Activated naive CD8-positive, alpha-beta T cell treated with anti-CD3 and anti-CD28 coated beads for 36 hours (primary cell): ENCODE data around the gene PRKAB1. TPM values are rescaled to one million over a fixed set of nuclear protein-coding genes. Genes with fewer than 3 reads are reported as not detected.
"Not testable (repeated sequence)": the region's sequence is repeated elsewhere in the genome, so short reads cannot be mapped to it uniquely, and the experiment has no call there.

Source experiments
- DNase-seq: peaks from one replicate; pipeline ENCODE4 v3.0.0; 2021
- H3K27ac Mint-ChIP-seq: one replicate; pipeline ENCODE4 v1.8.0; 2022; ENCODE audit warnings: mild to moderate bottlenecking, moderate library complexity, mixed read lengths
- H3K27me3 Mint-ChIP-seq: one replicate; pipeline ENCODE4 v1.8.0; 2022; ENCODE audit warnings: mild to moderate bottlenecking, mixed read lengths
- H3K36me3 Mint-ChIP-seq: one replicate; pipeline ENCODE4 v1.8.0; 2021; ENCODE audit warnings: mild to moderate bottlenecking, mixed read lengths
- H3K4me1 Mint-ChIP-seq: one replicate; pipeline ENCODE4 v1.8.0; 2021; ENCODE audit warnings: mixed read lengths
- H3K4me3 Mint-ChIP-seq: one replicate; pipeline ENCODE4 v1.8.0; 2022; ENCODE audit warnings: mild to moderate bottlenecking, moderate library complexity, mixed read lengths
- H3K9me3 Mint-ChIP-seq: one replicate; pipeline ENCODE4 v1.8.0; 2022; ENCODE audit warnings: mixed read lengths
- total RNA-seq, 2 experiments: library from RNA; stranded (reverse); gene quantifications; one replicate each; pipeline ENCODE4 v1.2.3, GENCODE V29; 2021

Gene PRKAB1
- total RNA-seq = 10 to 100 TPM; 26.1 to 26.5 TPM

- Mint-ChIP-seq H3K27ac (peak within 1 kb of the TSS; percentile 92), H3K4me3 (peak within 1 kb of the TSS; percentile 92), H3K9me3 (no peaks in the 10 kb centered on the region), H3K4me1 (peaks cover 44% of the 10 kb centered on the region), H3K36me3 (peaks cover 37% of the 10 kb centered on the region), H3K27me3 (no peaks in the 10 kb centered on the region)
- peak; percentile 97 for DNase-seq
Measured at GRCh38 chr12:119667577-119668323, at the start of gene PRKAB1. PRKAB1 (plus strand) TSS chr12:119668133; CDS start chr12:119668245, 112 bp downstream.

- DNase-seq, H3K27ac Mint-ChIP-seq, H3K4me1 Mint-ChIP-seq, H3K9me3 Mint-ChIP-seq, H3K4me3 Mint-ChIP-seq, H3K36me3 Mint-ChIP-seq: not testable (repeated sequence)
- H3K27me3 Mint-ChIP-seq = peaks cover 42% of the 10 kb centered on the region
Measured at GRCh38 chr12:119618328-119618896, 49.5 kb upstream of the PRKAB1 start.

GRCh38 chr12:119620490-119620889 is 47.4 kb upstream of the PRKAB1 start:
- no peak overlapping the region for H3K27ac Mint-ChIP-seq
- peaks cover 2% of the 10 kb centered on the region for H3K36me3 Mint-ChIP-seq
- H3K4me3 Mint-ChIP-seq = no peak overlapping the region
- peaks cover 5% of the 10 kb centered on the region for H3K4me1 Mint-ChIP-seq
- DNase-seq = no peak
- H3K9me3 Mint-ChIP-seq = peaks cover 8% of the 10 kb centered on the region
- peaks cover 54% of the 10 kb centered on the region for H3K27me3 Mint-ChIP-seq

- Mint-ChIP-seq H3K4me3 (no peak overlapping the region), H3K36me3 (peaks cover 2% of the 10 kb centered on the region), H3K4me1 (peaks cover 5% of the 10 kb centered on the region), H3K9me3 (peaks cover 8% of the 10 kb centered on the region), H3K27me3 (peaks cover 54% of the 10 kb centered on the region), H3K27ac (no peak overlapping the region)
- no peak for DNase-seq
Measured at GRCh38 chr12:119621878-119622277, 46.1 kb upstream of the PRKAB1 start.

GRCh38 chr12:119624966-119625365 is 43.0 kb upstream of the PRKAB1 start:
- no peak overlapping the region for H3K4me3 Mint-ChIP-seq
- H3K36me3 Mint-ChIP-seq = no peaks in the 10 kb centered on the region
- peaks cover 46% of the 10 kb centered on the region for H3K27me3 Mint-ChIP-seq
- H3K4me1 Mint-ChIP-seq = peaks cover 5% of the 10 kb centered on the region
- DNase-seq = no peak
- no peaks in the 10 kb centered on the region for H3K9me3 Mint-ChIP-seq
- H3K27ac Mint-ChIP-seq = no peak overlapping the region

GRCh38 chr12:119627019-119627643 is 40.8 kb upstream of the PRKAB1 start:
- H3K4me1 Mint-ChIP-seq = no peaks in the 10 kb centered on the region
- no peak overlapping the region for H3K4me3 Mint-ChIP-seq
- H3K9me3 Mint-ChIP-seq = no peaks in the 10 kb centered on the region
- peaks cover 32% of the 10 kb centered on the region for H3K27me3 Mint-ChIP-seq
- H3K36me3 Mint-ChIP-seq = no peaks in the 10 kb centered on the region
- no peak overlapping the region for H3K27ac Mint-ChIP-seq
- no peak for DNase-seq

GRCh38 chr12:119627686-119628085 is 40.2 kb upstream of the PRKAB1 start:
- Mint-ChIP-seq H3K9me3 (no peaks in the 10 kb centered on the region), H3K4me3 (no peak overlapping the region), H3K36me3 (no peaks in the 10 kb centered on the region), H3K27ac (no peak overlapping the region), H3K4me1 (no peaks in the 10 kb centered on the region), H3K27me3 (peaks cover 30% of the 10 kb centered on the region)
- DNase-seq = no peak

GRCh38 chr12:119630223-119630780 is 37.6 kb upstream of the PRKAB1 start:
- H3K4me3 Mint-ChIP-seq = no peak overlapping the region
- H3K4me1 Mint-ChIP-seq = no peaks in the 10 kb centered on the region
- no peaks in the 10 kb centered on the region for H3K9me3 Mint-ChIP-seq

GRCh38 chr12:119630962-119631550 is 36.9 kb upstream of the PRKAB1 start:
- H3K4me1 Mint-ChIP-seq = no peaks in the 10 kb centered on the region
- no peaks in the 10 kb centered on the region for H3K36me3 Mint-ChIP-seq
- DNase-seq = no peak
- no peak overlapping the region for H3K4me3 Mint-ChIP-seq
- no peak overlapping the region for H3K27ac Mint-ChIP-seq
- peaks cover 29% of the 10 kb centered on the region for H3K27me3 Mint-ChIP-seq
- H3K9me3 Mint-ChIP-seq = no peaks in the 10 kb centered on the region

More at GRCh38 chr12:119630223-119630780, 37.6 kb upstream of the PRKAB1 start:
- Mint-ChIP-seq H3K27ac (no peak overlapping the region), H3K36me3 (no peaks in the 10 kb centered on the region), H3K27me3 (peaks cover 25% of the 10 kb centered on the region)
- no peak for DNase-seq

- Mint-ChIP-seq H3K27ac (no peak overlapping the region), H3K27me3 (peaks cover 29% of the 10 kb centered on the region), H3K9me3 (no peaks in the 10 kb centered on the region), H3K4me3 (no peak overlapping the region), H3K4me1 (no peaks in the 10 kb centered on the region), H3K36me3 (no peaks in the 10 kb centered on the region)
- no peak for DNase-seq
Measured at GRCh38 chr12:119631930-119632678, 35.8 kb upstream of the PRKAB1 start.

GRCh38 chr12:119634743-119635142 is 33.2 kb upstream of the PRKAB1 start:
- H3K4me3 Mint-ChIP-seq = no peak overlapping the region
- H3K27me3 Mint-ChIP-seq = peaks cover 30% of the 10 kb centered on the region
- H3K27ac Mint-ChIP-seq = no peak overlapping the region
- DNase-seq = no peak
- H3K36me3 Mint-ChIP-seq = no peaks in the 10 kb centered on the region
- no peaks in the 10 kb centered on the region for H3K4me1 Mint-ChIP-seq
- no peaks in the 10 kb centered on the region for H3K9me3 Mint-ChIP-seq

- peaks cover 29% of the 10 kb centered on the region for H3K27me3 Mint-ChIP-seq
- no peaks in the 10 kb centered on the region for H3K36me3 Mint-ChIP-seq
- no peak overlapping the region for H3K27ac Mint-ChIP-seq
- no peak overlapping the region for H3K4me3 Mint-ChIP-seq
- no peak for DNase-seq
- H3K4me1 Mint-ChIP-seq = no peaks in the 10 kb centered on the region
- no peaks in the 10 kb centered on the region for H3K9me3 Mint-ChIP-seq
Measured at GRCh38 chr12:119642986-119643385, 24.9 kb upstream of the PRKAB1 start.

- no peak overlapping the region for H3K4me3 Mint-ChIP-seq
- no peaks in the 10 kb centered on the region for H3K9me3 Mint-ChIP-seq
- no peak for DNase-seq
- H3K36me3 Mint-ChIP-seq = no peaks in the 10 kb centered on the region
- H3K27me3 Mint-ChIP-seq = peaks cover 29% of the 10 kb centered on the region
- H3K4me1 Mint-ChIP-seq = no peaks in the 10 kb centered on the region
- no peak overlapping the region for H3K27ac Mint-ChIP-seq
Measured at GRCh38 chr12:119644930-119645329, 23.0 kb upstream of the PRKAB1 start.

- DNase-seq = no peak
- H3K36me3 Mint-ChIP-seq = no peaks in the 10 kb centered on the region
- H3K27me3 Mint-ChIP-seq = peaks cover 23% of the 10 kb centered on the region
- no peak overlapping the region for H3K27ac Mint-ChIP-seq
- no peaks in the 10 kb centered on the region for H3K9me3 Mint-ChIP-seq
- H3K4me1 Mint-ChIP-seq = no peaks in the 10 kb centered on the region
- no peak overlapping the region for H3K4me3 Mint-ChIP-seq
Measured at GRCh38 chr12:119645535-119646059, 22.3 kb upstream of the PRKAB1 start.
